Measurements from ENCODE around the gene CCDC57.

Gene CCDC57

GRCh38 chr17:82171750-82172375, 40.8 kb downstream of the CCDC57 start:
- TF ChIP-seq CTCF (IDR thresholded peaks at IDR 0.05; ENCODE audit: low read depth, low read length, missing control alignments) = no peak
- no peak overlapping the region for H3K4me3 ChIP-seq (ENCODE audit: low read depth, low read length)
- no peak for DNase-seq (ENCODE audit: low read depth)

GRCh38 chr17:82170412-82170961, 42.2 kb downstream of the CCDC57 start:
- H3K4me3 ChIP-seq (ENCODE audit: low read depth, low read length) = no peak overlapping the region
- DNase-seq (ENCODE audit: low read depth) = no peak
- TF ChIP-seq CTCF (IDR thresholded peaks at IDR 0.05; ENCODE audit: low read depth, low read length, missing control alignments) = no peak

GRCh38 chr17:82168568-82168967, 44.1 kb downstream of the CCDC57 start:
- no peak overlapping the region for H3K4me3 ChIP-seq (ENCODE audit: low read depth, low read length)
- no peak for DNase-seq (ENCODE audit: low read depth)
- no peak for TF ChIP-seq CTCF (IDR thresholded peaks at IDR 0.05; ENCODE audit: low read depth, low read length, missing control alignments)

GRCh38 chr17:82167028-82167427, 45.6 kb downstream of the CCDC57 start:
- H3K4me3 ChIP-seq (ENCODE audit: low read depth, low read length) = no peak overlapping the region
- TF ChIP-seq CTCF (IDR thresholded peaks at IDR 0.05; ENCODE audit: low read depth, low read length, missing control alignments) = no peak
- no peak for DNase-seq (ENCODE audit: low read depth)

GRCh38 chr17:82164853-82165252, 47.8 kb downstream of the CCDC57 start:
- H3K4me3 ChIP-seq (ENCODE audit: low read depth, low read length) = no peak overlapping the region
- TF ChIP-seq CTCF (IDR thresholded peaks at IDR 0.05; ENCODE audit: low read depth, low read length, missing control alignments) = no peak
- DNase-seq (ENCODE audit: low read depth) = no peak

GRCh38 chr17:82161216-82161615, 51.4 kb downstream of the CCDC57 start:
- DNase-seq (ENCODE audit: low read depth) = no peak
- no peak overlapping the region for H3K4me3 ChIP-seq (ENCODE audit: low read depth, low read length)
- TF ChIP-seq CTCF (IDR thresholded peaks at IDR 0.05; ENCODE audit: low read depth, low read length, missing control alignments) = no peak

- TF ChIP-seq CTCF (IDR thresholded peaks at IDR 0.05; ENCODE audit: low read depth, low read length, missing control alignments) = no peak
- H3K4me3 ChIP-seq (ENCODE audit: low read depth, low read length) = no peak overlapping the region
- DNase-seq (ENCODE audit: low read depth) = no peak
Measured at GRCh38 chr17:82160075-82160474, 52.6 kb downstream of the CCDC57 start.

Measured in GM12864 (cell line).